ENCODE measurements around the gene P3H1.
"Not testable (repeated sequence)": the region's sequence is repeated elsewhere in the genome, so short reads cannot be mapped to it uniquely, and the experiment has no call there.

Gene P3H1

DNA sequence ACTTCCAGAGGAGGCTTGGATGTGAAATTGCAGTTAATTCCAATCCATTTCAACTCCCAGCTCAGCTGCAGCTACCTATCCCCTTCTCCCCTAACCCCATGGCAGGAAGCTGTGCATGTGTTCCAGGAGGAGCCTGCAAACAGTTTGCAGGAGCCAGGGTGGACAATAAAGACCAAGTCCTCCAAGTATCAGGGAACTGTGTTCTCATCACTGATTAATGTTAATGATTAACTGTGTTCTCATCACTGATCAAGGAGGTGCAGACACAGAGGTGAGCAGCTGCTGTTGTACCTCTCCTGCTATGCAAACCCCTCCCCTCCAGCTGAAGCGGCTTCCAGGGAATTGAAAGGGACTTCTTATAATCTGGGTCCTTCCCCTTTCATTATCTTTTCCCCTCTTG, 46.0 kb downstream of the P3H1 start:
- Histone ChIP-seq H3K4me3 (ENCODE audit: low read length) (no peak overlapping the region), H3K9ac (ENCODE audit: low read length) (no peak overlapping the region), H3K9me3 (ENCODE audit: control insufficient read depth, low read depth, low read length) (no peaks in the 10 kb centered on the region), H3K4me1 (ENCODE audit: control insufficient read depth, low read depth, low read length) (no peaks in the 10 kb centered on the region), H3K27me3 (ENCODE audit: control insufficient read depth, insufficient read depth, low read length) (no peaks in the 10 kb centered on the region), H3K36me3 (ENCODE audit: control insufficient read depth, low read depth, low read length) (no peaks in the 10 kb centered on the region), H3K27ac (ENCODE audit: low read length) (no peak overlapping the region)

DNA sequence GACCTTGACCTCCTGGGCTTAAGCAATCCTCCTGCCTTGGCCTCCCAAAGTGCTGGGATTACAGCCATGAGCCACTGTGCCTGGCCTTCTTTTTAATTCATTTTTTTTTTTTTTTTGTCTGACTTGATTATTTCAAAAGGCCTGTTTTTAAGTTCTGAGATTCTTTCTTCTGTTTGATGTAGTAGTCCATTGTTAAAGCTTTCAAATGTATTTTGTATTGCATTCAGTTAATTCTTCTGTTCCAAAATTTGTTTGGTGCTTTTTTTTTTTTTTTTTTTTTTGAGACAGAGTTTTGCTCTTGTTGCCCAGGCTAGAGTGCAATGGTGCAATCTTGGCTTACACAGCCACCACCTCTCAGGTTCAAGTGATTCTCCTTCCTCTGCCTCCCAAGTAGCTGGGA, 52.4 kb downstream of the P3H1 start:
- H3K4me3 ChIP-seq (ENCODE audit: low read length); H3K36me3 ChIP-seq (ENCODE audit: control insufficient read depth, low read depth, low read length); H3K27ac ChIP-seq (ENCODE audit: low read length); H3K27me3 ChIP-seq (ENCODE audit: control insufficient read depth, insufficient read depth, low read length); H3K9ac ChIP-seq (ENCODE audit: low read length); H3K4me1 ChIP-seq (ENCODE audit: control insufficient read depth, low read depth, low read length); H3K9me3 ChIP-seq (ENCODE audit: control insufficient read depth, low read depth, low read length): not testable (repeated sequence)

DNA sequence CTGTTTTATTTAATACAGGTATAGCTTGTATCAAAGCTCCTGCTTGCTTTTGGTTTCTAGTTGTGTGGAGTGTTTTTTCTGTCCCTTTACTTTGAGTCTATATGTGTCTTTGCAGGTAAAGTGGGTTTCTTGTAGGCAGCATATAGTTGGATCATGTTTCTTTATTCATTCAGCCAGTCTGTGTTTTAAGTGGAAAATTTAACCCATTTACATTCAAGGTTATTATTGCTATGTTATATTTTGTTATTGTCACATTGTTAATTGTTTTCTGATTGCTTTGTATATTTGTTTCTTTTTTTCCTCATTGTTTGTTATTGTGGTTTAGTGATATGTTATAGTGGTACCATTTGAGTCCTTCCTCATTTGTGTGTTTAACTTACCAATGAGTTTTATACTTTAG, 53.5 kb downstream of the P3H1 start:
- no peak overlapping the region for H3K4me3 ChIP-seq (ENCODE audit: low read length)
- H3K36me3 ChIP-seq (ENCODE audit: control insufficient read depth, low read depth, low read length), result no peaks in the 10 kb centered on the region

DNA sequence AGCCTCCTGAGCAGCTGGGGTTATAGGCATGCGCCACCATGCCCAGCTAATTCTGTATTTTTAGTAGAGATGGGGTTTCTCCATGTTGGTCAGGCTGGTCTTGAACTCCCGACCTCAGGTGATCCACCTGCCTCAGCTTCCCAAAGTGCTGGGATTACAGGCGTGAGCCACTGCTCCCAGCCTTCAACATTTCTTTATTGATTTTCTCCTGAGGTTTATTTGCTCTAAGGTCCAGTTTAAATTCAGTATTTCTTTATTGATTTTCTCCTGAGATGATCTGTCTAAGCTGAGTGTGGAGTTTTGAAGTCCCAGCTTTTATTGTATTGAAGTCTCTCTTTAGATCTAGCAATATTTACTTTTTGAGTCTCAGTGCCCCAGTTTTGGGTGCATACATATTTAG, 54.0 kb downstream of the P3H1 start:
- not testable (repeated sequence) for H3K9ac ChIP-seq (ENCODE audit: low read length); H3K27me3 ChIP-seq (ENCODE audit: control insufficient read depth, insufficient read depth, low read length); H3K9me3 ChIP-seq (ENCODE audit: control insufficient read depth, low read depth, low read length); H3K4me3 ChIP-seq (ENCODE audit: low read length); H3K27ac ChIP-seq (ENCODE audit: low read length); H3K36me3 ChIP-seq (ENCODE audit: control insufficient read depth, low read depth, low read length); H3K4me1 ChIP-seq (ENCODE audit: control insufficient read depth, low read depth, low read length)

More for the DNA sequence above, 53.5 kb downstream of the P3H1 start:
- no peak overlapping the region for H3K9ac ChIP-seq (ENCODE audit: low read length)
- no peak overlapping the region for H3K27ac ChIP-seq (ENCODE audit: low read length)
- no peaks in the 10 kb centered on the region for H3K9me3 ChIP-seq (ENCODE audit: control insufficient read depth, low read depth, low read length)
- H3K4me1 ChIP-seq (ENCODE audit: control insufficient read depth, low read depth, low read length), result no peaks in the 10 kb centered on the region
- H3K27me3 ChIP-seq (ENCODE audit: control insufficient read depth, insufficient read depth, low read length), result no peaks in the 10 kb centered on the region

DNA sequence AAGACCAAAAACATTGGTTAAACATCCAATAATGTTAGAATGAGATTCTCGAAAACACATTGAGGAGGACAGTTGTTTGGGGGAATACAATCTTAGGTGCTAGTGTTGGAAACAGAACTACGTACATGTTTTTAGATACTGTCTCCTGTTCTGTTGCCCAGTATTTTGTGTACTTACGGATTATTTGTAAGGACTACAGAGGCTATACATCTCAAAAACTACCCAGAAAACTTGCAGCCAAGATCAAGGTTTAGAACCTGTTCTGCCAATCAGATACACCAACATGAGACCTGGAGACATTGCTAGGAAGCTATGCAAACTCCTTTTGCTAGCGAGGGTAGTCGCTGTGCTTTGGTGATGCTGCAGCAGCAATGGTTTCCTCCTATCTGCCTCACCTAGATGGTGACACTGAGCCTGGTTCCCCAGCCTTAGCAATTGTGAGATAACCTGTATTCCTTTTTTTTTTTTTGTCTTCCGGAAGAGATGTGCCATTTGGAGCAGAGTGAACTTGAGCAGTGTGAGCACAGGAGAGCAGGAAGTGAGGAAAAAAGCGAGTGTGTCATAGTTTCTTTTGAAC, 62.9 kb downstream of the P3H1 start:
- Histone ChIP-seq H3K4me3 (ENCODE audit: low read length) (no peak overlapping the region), H3K27ac (ENCODE audit: low read length) (no peak overlapping the region), H3K36me3 (ENCODE audit: control insufficient read depth, low read depth, low read length) (peaks cover 77% of the 10 kb centered on the region), H3K27me3 (ENCODE audit: control insufficient read depth, insufficient read depth, low read length) (no peaks in the 10 kb centered on the region), H3K9ac (ENCODE audit: low read length) (no peak overlapping the region), H3K4me1 (ENCODE audit: control insufficient read depth, low read depth, low read length) (no peaks in the 10 kb centered on the region), H3K9me3 (ENCODE audit: control insufficient read depth, low read depth, low read length) (no peaks in the 10 kb centered on the region)

DNA sequence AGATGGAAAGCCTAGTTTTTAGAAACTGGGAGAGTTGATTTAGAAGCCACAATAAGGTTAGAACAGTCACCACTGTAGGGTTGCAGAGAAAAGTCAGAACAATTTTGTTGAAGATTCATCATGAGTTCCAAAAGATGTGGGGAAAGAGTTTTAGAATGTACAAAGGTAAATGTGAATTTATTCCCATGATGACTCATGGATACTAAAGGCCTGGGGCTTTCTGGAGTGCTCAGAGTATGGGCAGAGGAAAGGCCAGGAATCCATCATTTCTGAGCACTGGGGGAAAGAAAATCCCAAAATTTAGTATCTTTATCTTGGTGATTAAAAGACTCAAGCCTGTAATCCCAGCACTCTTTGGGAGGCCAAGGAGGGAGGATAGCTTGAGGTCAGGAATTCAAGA, 66.8 kb downstream of the P3H1 start:
- H3K9me3 ChIP-seq (ENCODE audit: control insufficient read depth, low read depth, low read length), result no peaks in the 10 kb centered on the region
- H3K4me3 ChIP-seq (ENCODE audit: low read length), result no peak overlapping the region
- H3K4me1 ChIP-seq (ENCODE audit: control insufficient read depth, low read depth, low read length), result no peaks in the 10 kb centered on the region
- peaks cover 97% of the 10 kb centered on the region for H3K36me3 ChIP-seq (ENCODE audit: control insufficient read depth, low read depth, low read length)
- H3K27ac ChIP-seq (ENCODE audit: low read length), result no peak overlapping the region
- H3K9ac ChIP-seq (ENCODE audit: low read length), result no peak overlapping the region
- H3K27me3 ChIP-seq (ENCODE audit: control insufficient read depth, insufficient read depth, low read length), result no peaks in the 10 kb centered on the region

DNA sequence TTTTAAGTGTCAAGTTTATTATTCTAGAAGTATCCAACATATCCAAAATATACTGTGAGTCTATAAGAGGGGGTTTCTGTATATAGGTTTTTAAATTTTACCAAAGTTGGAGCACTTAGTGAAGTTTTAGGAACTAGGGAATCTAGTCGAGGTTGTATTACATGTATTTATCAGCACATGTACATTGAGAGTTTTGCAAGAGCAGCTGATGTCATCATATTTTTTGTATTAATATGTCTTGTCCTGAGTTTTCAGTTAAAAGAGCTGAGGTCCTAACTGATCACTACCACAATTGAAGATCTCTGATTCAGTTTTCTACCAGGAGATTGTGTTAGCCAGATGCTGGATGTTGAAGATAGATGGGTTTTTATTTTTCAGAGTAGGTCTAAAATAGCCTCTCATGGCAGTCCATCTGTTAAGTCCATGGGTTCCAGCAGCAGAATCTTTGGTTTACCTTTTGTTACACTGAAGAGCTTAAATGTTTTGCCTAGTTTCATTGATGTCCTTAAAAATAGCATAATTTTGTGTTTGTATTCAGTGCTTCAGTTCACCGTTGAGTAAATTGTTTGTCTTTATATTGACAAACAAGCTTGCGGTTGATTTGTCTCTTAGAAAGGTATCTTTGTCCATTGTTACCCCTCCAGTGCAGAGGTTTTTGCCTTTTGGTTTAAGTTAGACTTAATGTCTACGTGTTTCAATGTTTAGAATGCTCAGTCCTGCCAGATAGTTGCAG, 68.6 kb downstream of the P3H1 start:
- Histone ChIP-seq H3K9me3 (ENCODE audit: control insufficient read depth, low read depth, low read length) (no peaks in the 10 kb centered on the region), H3K36me3 (ENCODE audit: control insufficient read depth, low read depth, low read length) (peaks cover 99% of the 10 kb centered on the region)

More for the DNA sequence above, 68.6 kb downstream of the P3H1 start:
- Histone ChIP-seq H3K27ac (ENCODE audit: low read length) (no peak overlapping the region), H3K4me1 (ENCODE audit: control insufficient read depth, low read depth, low read length) (no peaks in the 10 kb centered on the region), H3K9ac (ENCODE audit: low read length) (no peak overlapping the region), H3K27me3 (ENCODE audit: control insufficient read depth, insufficient read depth, low read length) (no peaks in the 10 kb centered on the region), H3K4me3 (ENCODE audit: low read length) (no peak overlapping the region)
